B cell (primary cell): ENCODE data around the gene FAM3D.

Experiments used
- CTCF ChIP-seq: fragments of 200-600 bp; IDR thresholded peaks from one replicate; pipeline ENCODE4 v1.8.0; 2022; ENCODE audit warnings: antibody characterized with exemption, mild to moderate bottlenecking
- EZH2 ChIP-seq: IDR thresholded peaks from 2 replicates; pipeline ENCODE4 v1.6.1; 2012; ENCODE audit warnings: borderline replicate concordance, low read depth, mild to moderate bottlenecking, moderate library complexity, low read length; ENCODE audit not compliant: insufficient read depth, poor library complexity, severe bottlenecking

GRCh38 chr3:58657036-58657520 lies 9.5 kb downstream of the FAM3D start:
- no peak for TF ChIP-seq CTCF
- no peak for TF ChIP-seq EZH2
